ENCODE measurements around the gene MRTFA.

The MRTFA gene

GRCh38 chr22:40498420-40499208, 137.9 kb downstream of the MRTFA start:
- no peaks in the 10 kb centered on the region for H3K9me3 ChIP-seq (ENCODE audit: low read length)
- no peak overlapping the region for H3K27ac ChIP-seq (ENCODE audit: low read depth, low read length)
- no peak overlapping the region for H3K4me3 ChIP-seq (ENCODE audit: low read depth in 1 of 2, low read length in 2 of 2)
- no peak overlapping the region for H3K9ac ChIP-seq (ENCODE audit: low read length)
- no peaks in the 10 kb centered on the region for H3K27me3 ChIP-seq (ENCODE audit: control insufficient read depth in 1 of 2, insufficient read depth in 2 of 2, low read length in 2 of 2)
- peaks cover 16% of the 10 kb centered on the region for H3K4me1 ChIP-seq (ENCODE audit: insufficient read depth, low read length)
- no peaks in the 10 kb centered on the region for H3K36me3 ChIP-seq (ENCODE audit: insufficient read depth, low read length)

GRCh38 chr22:40493441-40493840, 143.1 kb downstream of the MRTFA start:
- H3K9ac ChIP-seq (ENCODE audit: low read length) = no peak overlapping the region
- peak overlapping the region; percentile 46 for H3K27ac ChIP-seq (ENCODE audit: low read depth, low read length)
- peaks cover 31% of the 10 kb centered on the region for H3K4me1 ChIP-seq (ENCODE audit: insufficient read depth, low read length)
- no peaks in the 10 kb centered on the region for H3K36me3 ChIP-seq (ENCODE audit: insufficient read depth, low read length)
- H3K9me3 ChIP-seq (ENCODE audit: low read length) = no peaks in the 10 kb centered on the region
- H3K27me3 ChIP-seq (ENCODE audit: control insufficient read depth in 1 of 2, insufficient read depth in 2 of 2, low read length in 2 of 2) = no peaks in the 10 kb centered on the region
- no peak overlapping the region for H3K4me3 ChIP-seq (ENCODE audit: low read depth in 1 of 2, low read length in 2 of 2)

GRCh38 chr22:40491990-40492631, 144.4 kb downstream of the MRTFA start:
- H3K9ac ChIP-seq (ENCODE audit: low read length) = no peak overlapping the region
- no peaks in the 10 kb centered on the region for H3K36me3 ChIP-seq (ENCODE audit: insufficient read depth, low read length)
- H3K27ac ChIP-seq (ENCODE audit: low read depth, low read length) = peak overlapping the region; percentile 4
- no peaks in the 10 kb centered on the region for H3K9me3 ChIP-seq (ENCODE audit: low read length)
- H3K4me3 ChIP-seq (ENCODE audit: low read depth in 1 of 2, low read length in 2 of 2) = no peak overlapping the region
- H3K27me3 ChIP-seq (ENCODE audit: control insufficient read depth in 1 of 2, insufficient read depth in 2 of 2, low read length in 2 of 2) = no peaks in the 10 kb centered on the region
- H3K4me1 ChIP-seq (ENCODE audit: insufficient read depth, low read length) = peaks cover 35% of the 10 kb centered on the region

GRCh38 chr22:40487663-40488249, 148.8 kb downstream of the MRTFA start:
- Histone ChIP-seq H3K4me1 (ENCODE audit: insufficient read depth, low read length) (peaks cover 46% of the 10 kb centered on the region), H3K9me3 (ENCODE audit: low read length) (no peaks in the 10 kb centered on the region), H3K27ac (ENCODE audit: low read depth, low read length) (no peak overlapping the region)

GRCh38 chr22:40486962-40487602, 149.4 kb downstream of the MRTFA start:
- no peak overlapping the region for H3K9ac ChIP-seq (ENCODE audit: low read length)
- no peaks in the 10 kb centered on the region for H3K36me3 ChIP-seq (ENCODE audit: insufficient read depth, low read length)
- no peaks in the 10 kb centered on the region for H3K27me3 ChIP-seq (ENCODE audit: control insufficient read depth in 1 of 2, insufficient read depth in 2 of 2, low read length in 2 of 2)
- H3K27ac ChIP-seq (ENCODE audit: low read depth, low read length) = no peak overlapping the region
- no peaks in the 10 kb centered on the region for H3K9me3 ChIP-seq (ENCODE audit: low read length)
- no peak overlapping the region for H3K4me3 ChIP-seq (ENCODE audit: low read depth in 1 of 2, low read length in 2 of 2)
- H3K4me1 ChIP-seq (ENCODE audit: insufficient read depth, low read length) = peaks cover 39% of the 10 kb centered on the region

More at GRCh38 chr22:40487663-40488249, 148.8 kb downstream of the MRTFA start:
- Histone ChIP-seq H3K4me3 (ENCODE audit: low read depth in 1 of 2, low read length in 2 of 2) (no peak overlapping the region), H3K27me3 (ENCODE audit: control insufficient read depth in 1 of 2, insufficient read depth in 2 of 2, low read length in 2 of 2) (no peaks in the 10 kb centered on the region), H3K9ac (ENCODE audit: low read length) (no peak overlapping the region), H3K36me3 (ENCODE audit: insufficient read depth, low read length) (no peaks in the 10 kb centered on the region)

- H3K4me1 ChIP-seq (ENCODE audit: insufficient read depth, low read length) = peaks cover 30% of the 10 kb centered on the region
- H3K4me3 ChIP-seq (ENCODE audit: low read depth in 1 of 2, low read length in 2 of 2) = no peak overlapping the region
- H3K36me3 ChIP-seq (ENCODE audit: insufficient read depth, low read length) = no peaks in the 10 kb centered on the region
- H3K27ac ChIP-seq (ENCODE audit: low read depth, low read length) = no peak overlapping the region
- no peak overlapping the region for H3K9ac ChIP-seq (ENCODE audit: low read length)
- H3K27me3 ChIP-seq (ENCODE audit: control insufficient read depth in 1 of 2, insufficient read depth in 2 of 2, low read length in 2 of 2) = no peaks in the 10 kb centered on the region
- no peaks in the 10 kb centered on the region for H3K9me3 ChIP-seq (ENCODE audit: low read length)
These were observed 150.5 kb downstream of the MRTFA start for GRCh38 chr22:40485813-40486667.

GRCh38 chr22:40484906-40485669, 151.4 kb downstream of the MRTFA start:
- H3K36me3 ChIP-seq (ENCODE audit: insufficient read depth, low read length) = no peaks in the 10 kb centered on the region
- H3K9me3 ChIP-seq (ENCODE audit: low read length) = no peaks in the 10 kb centered on the region
- no peak overlapping the region for H3K27ac ChIP-seq (ENCODE audit: low read depth, low read length)
- H3K9ac ChIP-seq (ENCODE audit: low read length) = no peak overlapping the region
- peaks cover 29% of the 10 kb centered on the region for H3K4me1 ChIP-seq (ENCODE audit: insufficient read depth, low read length)
- H3K27me3 ChIP-seq (ENCODE audit: control insufficient read depth in 1 of 2, insufficient read depth in 2 of 2, low read length in 2 of 2) = no peaks in the 10 kb centered on the region
- H3K4me3 ChIP-seq (ENCODE audit: low read depth in 1 of 2, low read length in 2 of 2) = no peak overlapping the region

GRCh38 chr22:40482886-40483285, 153.6 kb downstream of the MRTFA start:
- Histone ChIP-seq H3K27me3 (ENCODE audit: control insufficient read depth in 1 of 2, insufficient read depth in 2 of 2, low read length in 2 of 2) (no peaks in the 10 kb centered on the region), H3K27ac (ENCODE audit: low read depth, low read length) (no peak overlapping the region), H3K9ac (ENCODE audit: low read length) (no peak overlapping the region), H3K4me3 (ENCODE audit: low read depth in 1 of 2, low read length in 2 of 2) (no peak overlapping the region), H3K4me1 (ENCODE audit: insufficient read depth, low read length) (peaks cover 31% of the 10 kb centered on the region), H3K9me3 (ENCODE audit: low read length) (no peaks in the 10 kb centered on the region), H3K36me3 (ENCODE audit: insufficient read depth, low read length) (no peaks in the 10 kb centered on the region)

GRCh38 chr22:40482391-40482790, 154.1 kb downstream of the MRTFA start:
- Histone ChIP-seq H3K36me3 (ENCODE audit: insufficient read depth, low read length) (no peaks in the 10 kb centered on the region), H3K4me1 (ENCODE audit: insufficient read depth, low read length) (peaks cover 32% of the 10 kb centered on the region)

GRCh38 chr22:40480996-40481395, 155.5 kb downstream of the MRTFA start:
- Histone ChIP-seq H3K9me3 (ENCODE audit: low read length) (no peaks in the 10 kb centered on the region), H3K27ac (ENCODE audit: low read depth, low read length) (no peak overlapping the region), H3K9ac (ENCODE audit: low read length) (no peak overlapping the region), H3K4me1 (ENCODE audit: insufficient read depth, low read length) (peaks cover 21% of the 10 kb centered on the region), H3K36me3 (ENCODE audit: insufficient read depth, low read length) (no peaks in the 10 kb centered on the region), H3K4me3 (ENCODE audit: low read depth in 1 of 2, low read length in 2 of 2) (no peak overlapping the region), H3K27me3 (ENCODE audit: control insufficient read depth in 1 of 2, insufficient read depth in 2 of 2, low read length in 2 of 2) (no peaks in the 10 kb centered on the region)

More at GRCh38 chr22:40482391-40482790, 154.1 kb downstream of the MRTFA start:
- Histone ChIP-seq H3K9me3 (ENCODE audit: low read length) (no peaks in the 10 kb centered on the region), H3K27ac (ENCODE audit: low read depth, low read length) (no peak overlapping the region), H3K4me3 (ENCODE audit: low read depth in 1 of 2, low read length in 2 of 2) (no peak overlapping the region), H3K9ac (ENCODE audit: low read length) (no peak overlapping the region), H3K27me3 (ENCODE audit: control insufficient read depth in 1 of 2, insufficient read depth in 2 of 2, low read length in 2 of 2) (no peaks in the 10 kb centered on the region)

All from muscle layer of colon (tissue), 2 donors.